Suppressor macrophage treated with lipopolysaccharide for 4 hours (primary cell): Measurements from ENCODE around the gene MED27.

ENCODE experiments used
- DNase-seq: peaks from one replicate; pipeline ENCODE4 v3.0.0-alpha.2; 2020

MED27 gene

DNA sequence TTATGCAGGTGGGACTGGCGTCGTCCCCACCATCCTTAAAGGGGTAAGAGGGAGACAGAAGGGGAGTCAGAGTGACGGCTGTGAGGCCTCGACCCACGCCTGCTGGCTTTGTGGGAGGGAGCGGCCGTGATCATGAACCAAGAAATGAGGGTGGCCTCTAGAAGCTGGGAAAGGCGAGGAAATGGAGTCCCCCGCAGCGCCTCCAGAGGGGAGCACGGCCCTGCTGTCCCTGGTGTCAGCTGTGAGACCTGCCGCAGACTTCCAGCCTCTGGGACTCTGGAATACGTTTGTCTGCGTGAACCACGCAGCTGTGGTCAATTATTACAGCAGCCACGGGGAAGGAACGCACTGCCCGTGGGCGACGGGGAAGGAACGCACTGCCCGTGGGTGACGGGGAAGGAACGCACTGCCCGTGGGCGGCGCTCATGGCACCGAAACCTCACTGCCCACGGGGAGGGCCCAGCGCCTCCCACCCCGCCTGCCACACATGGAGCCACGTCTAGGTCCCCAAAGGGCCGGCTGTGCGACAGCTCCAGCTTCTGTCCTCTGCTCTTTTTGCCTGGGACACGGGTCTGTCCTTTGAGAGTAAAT is 231.0 kb downstream of the MED27 start:
- no peak for DNase-seq

DNA sequence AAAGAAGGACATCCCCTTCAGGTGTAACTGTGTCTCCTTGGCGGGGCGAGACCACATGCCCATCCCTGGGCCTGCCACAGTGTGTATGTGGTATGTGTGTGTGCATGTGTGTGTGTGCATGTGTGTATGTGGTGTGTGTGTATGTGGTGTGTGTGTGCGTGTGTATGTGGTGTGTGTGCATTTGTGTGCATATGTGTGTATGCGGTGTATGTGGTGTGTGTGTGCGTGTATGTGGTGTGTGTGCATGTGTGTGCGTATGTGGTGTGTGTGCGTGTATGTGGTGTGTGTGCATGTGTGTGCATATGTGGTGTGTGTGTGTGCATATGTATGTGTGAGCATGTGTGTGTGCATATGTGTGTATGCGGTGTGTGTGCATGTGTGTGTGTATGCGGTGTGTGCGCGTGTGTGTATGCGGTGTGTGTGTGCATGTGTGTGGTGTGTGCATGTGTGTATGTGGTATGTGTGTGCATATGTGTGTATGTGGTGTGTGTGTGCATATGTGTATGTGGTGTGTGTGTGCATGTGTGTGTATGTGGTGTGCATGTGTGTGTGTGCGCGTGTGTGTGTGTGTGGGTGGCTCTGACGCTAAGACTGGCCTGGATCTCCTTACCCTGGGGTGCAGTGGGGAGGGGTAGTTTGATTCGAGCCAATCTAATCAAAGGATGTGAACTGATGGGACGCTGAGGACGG is 231.9 kb downstream of the MED27 start:
- no peak for DNase-seq

DNA sequence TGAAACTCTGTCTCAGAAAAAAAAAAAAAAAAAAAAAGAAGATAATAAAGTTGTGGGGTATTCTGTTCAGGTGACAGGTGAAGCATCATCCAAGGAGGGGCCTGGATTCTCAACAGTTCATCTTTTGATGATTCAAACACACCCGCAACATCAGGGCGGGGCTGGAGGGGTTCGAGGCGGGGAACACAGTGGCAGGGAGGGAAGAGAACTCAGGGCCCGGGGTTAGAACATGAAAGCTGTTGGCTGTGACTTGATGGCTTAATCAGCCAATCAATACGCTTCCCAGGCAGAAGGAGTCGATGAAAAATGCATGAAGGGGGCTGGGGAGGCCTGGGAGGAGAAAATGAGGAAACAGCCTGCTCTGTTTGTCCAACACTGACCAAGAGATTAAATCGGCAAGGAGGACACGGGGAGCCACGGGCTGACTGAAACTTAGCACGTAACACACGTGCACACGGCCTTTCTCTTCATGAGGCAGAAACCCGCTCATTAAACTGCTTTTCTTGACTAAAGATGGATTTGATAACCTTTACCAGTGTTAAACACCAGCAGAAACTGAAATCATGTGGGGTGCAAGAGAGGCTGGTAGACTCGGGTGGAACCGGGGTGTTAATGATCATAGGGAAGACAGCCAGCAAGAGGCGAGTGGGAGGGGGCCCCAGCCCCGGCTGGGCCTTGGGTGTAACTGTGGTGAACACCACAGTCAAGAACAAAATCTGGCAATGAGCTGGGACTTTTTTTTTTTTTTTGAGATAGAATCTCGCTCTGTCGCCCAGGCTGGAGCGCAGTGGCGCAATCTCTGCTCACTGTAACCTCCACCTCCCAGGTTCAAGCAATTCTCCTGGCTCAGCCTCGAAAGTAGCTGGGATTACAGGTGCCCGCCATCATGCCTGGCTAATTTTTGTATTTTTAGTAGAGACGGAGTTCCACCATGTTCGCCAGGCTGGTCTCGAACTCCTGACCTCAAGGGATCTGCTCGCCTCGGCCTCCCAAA is 234.1 kb downstream of the MED27 start:
- no peak for DNase-seq

GRCh38 chr9:131844745-131845118 is 234.9 kb downstream of the MED27 start:
- no peak for DNase-seq

DNA sequence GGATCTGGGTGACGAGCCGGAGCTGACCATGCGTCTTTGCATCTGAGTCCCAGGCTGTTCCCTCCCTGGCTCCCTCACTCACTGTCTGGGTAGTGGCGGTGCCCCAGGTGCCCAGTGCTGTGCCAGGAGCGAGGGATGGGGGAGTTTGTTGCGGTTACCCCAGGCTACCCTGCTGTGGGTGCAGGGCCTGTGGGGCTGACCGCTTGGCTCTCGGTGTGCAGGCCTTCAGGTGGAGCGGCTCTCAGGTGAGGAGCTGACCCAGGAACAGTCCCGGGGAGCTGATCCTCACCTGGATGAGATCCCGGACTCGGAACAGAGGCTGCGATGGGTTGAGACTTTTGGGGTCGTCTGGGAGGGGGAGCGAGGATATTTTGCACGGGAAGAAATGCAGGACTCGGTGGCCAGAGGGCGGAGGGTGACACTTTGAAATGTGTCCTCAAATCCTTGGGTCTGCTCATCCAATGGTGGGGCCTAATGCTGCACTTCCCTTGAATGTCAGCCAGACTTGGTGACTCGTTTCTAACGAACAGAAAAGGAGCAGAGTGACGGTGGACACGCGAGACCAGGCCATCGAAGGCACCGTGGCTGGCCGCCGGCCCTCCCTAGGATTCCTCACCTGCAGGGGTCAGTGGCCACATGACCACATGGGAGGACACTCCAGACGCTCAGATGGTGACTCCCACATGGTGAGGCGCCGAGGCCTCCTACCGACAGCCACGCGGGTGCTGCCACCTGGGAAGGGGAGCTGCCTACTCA is 235.5 kb downstream of the MED27 start:
- no peak for DNase-seq

DNA sequence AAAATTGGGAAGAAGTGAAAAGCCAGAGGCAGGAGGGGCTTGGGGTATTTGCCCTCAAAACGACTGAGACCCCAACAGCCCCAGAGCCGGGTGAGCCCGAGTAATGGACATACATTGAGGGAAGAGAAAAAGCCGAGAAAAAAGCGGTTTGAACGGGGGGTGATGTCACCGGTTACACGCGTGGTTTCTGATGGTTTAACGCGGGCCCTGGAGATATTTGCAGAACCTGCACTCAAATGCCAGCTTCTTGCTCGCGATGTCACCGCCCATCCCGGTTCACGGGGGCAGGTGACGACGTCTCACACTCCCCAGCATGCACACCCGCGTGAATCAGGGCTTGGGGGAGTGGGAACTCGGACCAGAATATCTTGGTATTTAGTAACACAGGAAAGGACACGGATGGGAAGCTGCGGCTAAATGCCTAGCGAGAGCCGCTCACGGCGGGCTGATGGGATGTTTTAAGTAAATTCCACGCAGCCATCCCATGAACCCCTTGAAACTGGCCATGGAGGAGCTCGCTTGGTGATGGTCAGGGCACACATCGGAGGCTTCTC is 237.8 kb downstream of the MED27 start:
- no peak for DNase-seq

DNA sequence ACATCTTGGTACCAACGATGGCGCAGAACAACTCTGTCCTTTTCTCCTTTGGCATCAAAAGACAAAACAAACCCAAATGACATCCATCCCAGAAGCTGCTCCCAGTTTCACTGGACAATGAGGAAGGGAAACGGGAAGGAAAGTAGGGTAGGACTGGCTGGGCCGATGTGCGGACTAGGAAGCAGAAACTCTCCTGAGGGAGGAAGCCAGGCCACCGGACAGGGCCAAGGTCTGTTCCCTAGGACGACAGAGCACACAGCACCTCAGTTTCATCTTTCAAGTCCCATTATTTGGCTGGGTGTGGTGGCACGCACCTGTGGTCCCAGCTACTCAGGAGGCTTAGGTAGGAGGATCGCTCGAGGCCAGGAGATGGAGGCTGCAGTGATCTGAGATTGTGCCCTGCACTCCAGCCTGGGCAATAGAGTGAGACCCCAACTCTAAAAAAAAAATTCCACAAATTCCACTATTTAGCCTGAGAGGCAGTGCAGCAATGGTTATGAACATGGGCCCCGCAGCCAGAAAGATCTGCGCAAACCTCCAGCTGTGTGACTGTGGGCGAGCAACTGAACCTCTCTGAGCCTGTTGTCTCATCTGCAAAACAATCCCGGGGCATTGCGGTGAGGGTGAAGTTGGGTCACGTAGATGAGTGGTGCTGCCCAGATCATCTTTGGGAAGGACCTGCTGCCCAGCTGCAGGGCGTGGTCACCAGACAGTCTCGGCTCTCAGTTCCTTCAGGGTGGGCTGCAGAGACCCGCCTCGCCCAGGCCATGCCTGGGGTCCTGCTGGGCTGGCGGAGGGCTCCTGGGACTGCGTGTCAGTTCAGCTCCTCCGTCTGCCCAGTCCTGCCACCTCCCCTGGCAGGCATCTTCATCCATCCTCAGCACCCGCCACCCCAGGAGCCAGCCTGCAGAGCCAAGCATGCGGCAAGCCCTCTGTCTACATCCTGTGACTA is 238.6 kb downstream of the MED27 start:
- no peak for DNase-seq

DNA sequence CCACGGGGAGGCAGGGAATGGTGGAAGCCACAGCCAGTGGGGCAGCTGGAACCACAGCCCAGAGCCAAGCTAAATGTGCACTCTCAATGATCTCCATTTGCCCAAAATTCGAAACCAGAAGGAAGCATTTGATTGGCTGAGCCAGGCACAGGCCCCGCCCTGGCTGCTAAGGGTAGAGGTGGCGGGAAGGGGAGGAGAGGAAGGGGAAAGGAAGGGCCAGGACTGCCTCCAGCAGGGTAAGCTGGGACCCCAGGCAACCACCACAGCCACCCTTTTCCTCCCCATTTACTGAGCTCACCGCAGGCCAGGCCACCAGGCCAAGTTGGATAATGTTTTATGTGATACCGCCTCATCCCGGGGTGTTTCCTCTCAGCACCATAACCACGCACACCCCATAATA is 239.4 kb downstream of the MED27 start:
- DNase-seq = no peak

GRCh38 chr9:131839281-131840084 is 240.2 kb downstream of the MED27 start:
- DNase-seq = no peak

- DNase-seq = no peak
Measured at GRCh38 chr9:131838530-131839280, 241.0 kb downstream of the MED27 start.

DNA sequence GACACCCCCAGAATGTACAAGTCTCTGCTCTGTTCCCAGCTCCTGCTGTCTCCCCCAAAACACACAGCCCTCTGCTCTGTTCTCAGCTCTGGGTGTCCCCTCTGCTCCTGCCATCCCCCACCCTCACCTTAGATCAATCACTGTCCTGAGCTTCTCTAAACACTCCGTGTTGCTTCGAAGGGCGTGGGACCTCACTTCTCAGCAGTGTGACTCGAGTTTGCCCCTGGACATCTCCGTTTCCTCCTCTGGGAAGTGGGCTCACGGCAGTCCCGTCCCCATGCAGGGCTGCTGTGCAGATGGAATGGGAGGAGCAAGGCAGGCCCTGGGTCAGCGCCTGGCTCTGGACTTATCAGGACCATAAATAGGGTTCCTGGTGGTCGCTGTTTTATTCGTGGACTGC is 241.8 kb downstream of the MED27 start:
- no peak for DNase-seq

DNA sequence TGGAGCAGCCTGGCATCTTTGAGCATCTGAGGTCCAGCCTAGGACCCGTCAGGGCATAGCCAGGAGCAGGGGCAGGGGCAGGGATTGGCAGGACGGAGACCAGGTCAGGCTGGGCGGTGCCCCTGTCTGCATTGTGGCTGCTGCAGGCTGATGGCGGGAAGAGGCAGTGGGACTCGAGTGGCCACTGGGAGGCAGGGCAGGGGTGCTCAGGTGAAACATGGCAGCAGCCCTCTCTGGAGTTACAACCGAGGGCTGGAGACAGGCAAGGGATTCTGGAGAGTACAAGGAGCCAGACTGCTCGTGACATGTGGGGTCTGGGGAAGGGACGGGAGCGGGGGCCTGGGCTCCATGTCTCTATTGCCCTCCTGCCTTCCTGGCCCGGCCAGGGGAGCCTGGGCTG is 242.4 kb downstream of the MED27 start:
- no peak for DNase-seq

DNA sequence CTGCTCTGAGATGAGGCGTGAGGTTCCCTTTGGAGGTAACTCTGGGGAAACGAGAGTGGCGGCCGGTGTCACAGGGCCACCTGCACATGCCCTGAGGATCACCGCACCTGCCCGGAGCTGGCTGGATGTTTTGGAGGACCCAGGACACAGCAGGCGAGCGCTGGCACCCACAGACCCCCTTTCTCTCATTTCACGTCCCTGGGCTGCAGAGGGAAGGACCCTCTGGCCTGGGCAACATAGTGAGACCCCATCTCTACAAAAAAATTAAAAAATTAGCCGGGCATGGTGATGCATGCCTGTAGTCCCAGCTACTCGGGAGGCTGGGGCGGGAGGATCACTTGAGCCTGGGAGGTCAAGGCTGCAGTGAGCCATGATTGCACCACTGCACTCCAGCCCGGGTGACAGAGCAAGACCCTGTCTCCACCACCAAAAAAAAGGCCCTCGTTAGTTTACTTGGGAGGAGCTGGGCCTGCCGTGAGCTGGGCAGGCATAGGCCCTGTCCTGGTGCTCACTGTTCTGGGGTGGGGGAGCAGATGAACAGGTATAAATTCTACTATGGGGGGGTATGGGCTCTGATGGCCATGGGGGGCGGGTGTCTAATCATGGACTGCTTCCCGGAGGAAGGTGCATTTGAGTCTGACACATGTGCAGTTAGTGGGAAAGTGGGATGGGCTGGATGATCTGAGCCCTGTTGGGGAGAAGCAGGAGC is 242.9 kb downstream of the MED27 start:
- DNase-seq = no peak

DNA sequence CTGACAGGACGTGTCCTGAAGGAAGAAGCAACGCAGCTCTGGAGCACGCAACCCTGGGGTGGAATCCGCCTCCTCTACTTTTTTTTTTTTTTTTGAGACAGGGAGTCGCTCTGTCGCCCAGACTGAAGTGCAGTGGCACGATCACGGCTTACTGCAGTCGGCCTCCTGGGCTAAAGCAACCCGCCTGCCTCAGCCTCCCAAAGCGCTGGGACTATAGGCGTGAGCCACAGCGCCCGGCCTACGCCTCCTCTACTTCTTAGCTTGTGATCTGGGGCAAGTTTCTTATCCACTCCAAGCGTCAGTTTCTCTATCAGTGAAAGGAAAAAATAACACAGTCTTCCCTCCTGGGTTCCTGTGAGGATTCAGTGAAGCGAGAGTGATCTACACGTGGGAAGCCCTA is 243.6 kb downstream of the MED27 start:
- DNase-seq = no peak

DNA sequence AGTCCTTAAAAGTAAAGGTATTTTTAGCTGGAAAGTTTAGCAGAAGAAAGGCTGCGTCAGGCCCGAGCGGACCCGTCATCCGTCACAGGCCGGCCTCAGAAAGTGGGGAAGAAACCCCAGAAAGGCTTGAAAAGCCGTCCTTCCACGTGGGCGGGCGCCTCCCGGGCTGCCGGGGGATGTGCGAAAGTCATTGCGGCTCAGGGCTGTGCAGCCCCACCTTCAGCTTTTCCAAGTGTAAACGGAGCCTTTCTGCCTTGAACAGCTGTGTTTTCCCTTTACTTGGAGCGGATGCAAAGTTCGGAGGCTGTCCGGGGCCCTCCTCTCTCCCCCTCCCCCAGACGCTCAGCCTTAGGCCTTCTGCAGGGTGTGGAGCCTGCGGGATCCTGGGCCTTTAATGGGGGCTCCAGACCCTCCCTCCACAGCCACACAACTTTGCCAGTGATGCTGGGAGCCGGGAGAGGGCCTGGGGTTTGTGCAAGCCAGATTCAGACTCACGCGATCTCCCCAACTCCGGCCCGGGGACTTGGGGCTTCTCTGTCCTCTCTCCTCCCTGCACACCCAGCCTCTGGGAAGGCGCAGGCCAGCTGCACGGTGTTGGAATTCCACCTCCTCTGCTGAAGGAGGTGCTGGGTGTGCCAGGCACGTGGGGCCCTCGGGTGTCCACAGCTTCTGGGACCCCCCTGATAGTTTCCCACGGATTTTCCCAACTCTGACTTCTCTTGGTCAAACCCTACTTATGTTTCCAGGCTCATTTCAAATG is 244.3 kb downstream of the MED27 start:
- DNase-seq = no peak

- no peak for DNase-seq
Measured at GRCh38 chr9:131834721-131835120, 244.9 kb downstream of the MED27 start.

GRCh38 chr9:131833906-131834305 is 245.8 kb downstream of the MED27 start:
- DNase-seq = no peak

GRCh38 chr9:131833083-131833482 is 246.6 kb downstream of the MED27 start:
- DNase-seq = no peak
